ENCODE results near the gene BCAR3.

The BCAR3 gene

DNA sequence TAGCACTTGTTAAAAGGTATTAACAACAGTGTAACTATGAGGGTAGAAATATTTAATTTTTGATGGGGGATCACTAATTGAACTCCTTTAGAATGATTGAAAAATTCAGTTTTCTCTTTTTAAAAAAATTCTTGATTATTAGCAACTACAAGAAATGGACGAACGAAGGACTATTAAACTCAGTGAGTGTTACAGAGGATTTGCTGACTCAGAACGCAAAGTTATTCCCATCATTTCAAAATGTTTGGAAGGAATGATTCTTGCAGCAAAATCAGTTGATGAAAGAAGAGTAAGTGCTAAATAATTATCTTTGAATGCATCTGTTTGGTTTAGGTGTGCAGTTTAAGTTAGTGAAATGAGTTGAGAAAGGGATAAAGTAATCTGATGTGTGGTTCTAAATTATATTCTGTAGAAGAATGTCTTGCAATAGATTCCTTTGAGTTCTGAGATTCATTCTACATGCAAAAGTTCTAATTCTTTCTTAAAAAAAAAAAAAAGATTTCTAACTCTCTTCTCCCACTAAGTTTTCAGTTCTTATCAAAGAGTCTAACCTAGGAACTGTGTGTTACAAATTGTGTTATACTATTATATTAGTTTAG lies 148.8 kb downstream of the BCAR3 start:
- FAIRE-seq = no peak

DNA sequence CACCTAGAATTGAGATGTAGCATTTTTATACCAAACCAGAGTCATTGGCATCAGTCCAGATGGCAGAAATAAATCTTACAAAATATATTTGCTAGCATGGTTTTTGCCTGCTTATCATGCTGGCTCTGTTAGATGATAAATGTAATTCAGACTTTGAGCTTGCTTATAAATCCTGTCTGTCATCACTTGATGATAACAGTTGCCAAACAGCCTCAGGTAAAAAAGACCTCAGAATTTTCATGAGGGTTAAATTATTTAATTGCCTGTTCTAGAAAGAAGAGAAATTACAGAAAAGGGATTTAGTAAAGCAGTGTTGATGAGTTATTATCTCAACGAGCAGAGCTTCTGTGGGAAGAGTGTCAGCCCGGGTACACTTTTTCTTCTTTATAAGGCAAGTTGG lies 150.4 kb downstream of the BCAR3 start:
- no peak for FAIRE-seq

DNA sequence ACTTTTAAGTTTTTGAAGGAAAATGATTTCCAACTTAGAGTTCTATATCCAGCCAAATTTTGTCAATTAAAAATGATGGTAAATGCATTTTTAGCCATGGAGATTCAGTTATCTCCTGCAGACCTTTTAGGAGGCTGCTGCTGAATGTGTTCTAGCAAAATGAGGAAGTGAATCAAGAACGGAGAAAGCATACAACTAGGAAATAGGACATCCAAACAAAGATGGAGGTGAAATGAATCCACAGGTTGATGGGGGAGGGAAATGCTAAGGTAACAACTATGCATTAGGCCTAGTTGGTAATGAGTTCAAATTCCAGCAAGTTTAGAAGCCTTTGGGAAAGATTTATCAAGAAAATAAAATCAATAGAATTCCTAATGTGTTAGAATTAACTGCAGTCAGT lies 153.2 kb downstream of the BCAR3 start:
- no peak for FAIRE-seq

DNA sequence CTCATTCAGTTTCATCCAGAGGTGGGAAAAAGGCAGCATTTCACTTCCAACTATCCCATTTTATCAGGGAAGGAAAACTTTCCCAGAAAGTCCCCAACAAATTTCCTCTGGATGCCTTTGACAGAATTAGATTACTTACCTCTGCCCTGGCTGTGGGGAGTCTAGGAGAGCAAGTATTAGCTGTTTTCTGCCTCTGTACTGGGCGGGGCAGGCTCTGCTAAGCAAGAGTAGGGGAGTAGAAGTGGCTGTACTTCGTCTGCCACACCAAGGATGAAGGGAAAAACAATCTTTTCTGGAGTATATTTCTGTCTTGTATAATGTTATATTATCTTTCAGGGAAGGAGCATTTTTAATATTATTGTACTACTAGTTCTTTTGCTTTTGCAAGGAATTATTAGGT lies 155.2 kb downstream of the BCAR3 start:
- no peak for FAIRE-seq

DNA sequence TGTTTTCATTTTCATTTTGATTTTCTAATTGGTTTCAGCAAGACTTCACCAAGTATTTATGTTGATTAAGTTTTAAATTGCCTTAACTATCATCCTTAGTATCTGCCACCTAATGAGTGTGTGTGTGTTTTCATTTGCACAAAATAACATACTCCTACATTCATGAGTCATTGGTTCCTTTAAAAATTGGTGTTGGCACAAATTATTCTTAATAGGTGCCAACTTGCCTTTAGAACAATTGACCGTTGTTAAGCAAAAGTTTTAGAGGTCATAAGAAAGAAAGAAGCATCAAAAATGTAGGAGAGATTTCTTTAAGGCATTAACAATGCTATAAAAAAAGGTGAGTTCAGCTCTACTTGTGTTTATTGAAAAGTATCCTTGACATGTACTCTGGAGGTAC lies 156.2 kb downstream of the BCAR3 start:
- no peak for FAIRE-seq

DNA sequence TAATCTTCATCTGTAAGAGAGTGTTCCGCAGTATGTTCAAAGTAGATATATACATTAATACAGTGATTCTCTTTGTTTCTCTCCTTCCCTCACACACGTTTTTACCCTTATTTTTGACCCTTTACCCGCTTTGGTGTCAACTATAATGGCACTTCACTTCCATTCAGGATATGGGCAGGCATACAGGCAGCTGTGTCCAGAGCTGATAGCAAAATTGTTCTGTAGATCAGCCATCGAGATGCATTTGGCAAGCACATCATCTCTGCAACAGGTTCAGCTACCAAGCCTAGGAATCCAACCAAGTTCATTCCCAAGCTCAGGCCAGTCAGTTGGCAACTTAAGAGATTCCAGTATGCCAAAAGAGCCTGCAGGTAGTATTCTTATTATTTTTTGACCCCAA lies 158.9 kb downstream of the BCAR3 start:
- FAIRE-seq = no peak

DNA sequence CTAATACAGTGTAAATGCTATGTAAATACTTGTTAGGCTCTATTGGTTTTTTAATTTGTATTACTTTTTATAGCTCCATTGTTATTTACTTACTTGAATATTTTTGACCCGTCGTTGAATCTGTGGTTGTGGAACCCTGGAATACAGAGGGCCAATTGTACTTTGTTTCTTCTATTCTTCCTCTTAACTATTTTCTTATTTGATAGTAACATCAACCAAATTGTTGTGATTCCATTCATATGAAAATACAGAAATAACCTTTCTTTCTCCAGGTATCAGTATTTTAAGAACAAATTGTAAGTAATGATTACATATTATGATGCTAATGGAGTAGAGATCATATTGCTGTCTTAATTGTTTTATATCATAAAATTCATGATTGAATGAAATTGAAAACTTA lies 160.0 kb downstream of the BCAR3 start:
- FAIRE-seq = no peak

DNA sequence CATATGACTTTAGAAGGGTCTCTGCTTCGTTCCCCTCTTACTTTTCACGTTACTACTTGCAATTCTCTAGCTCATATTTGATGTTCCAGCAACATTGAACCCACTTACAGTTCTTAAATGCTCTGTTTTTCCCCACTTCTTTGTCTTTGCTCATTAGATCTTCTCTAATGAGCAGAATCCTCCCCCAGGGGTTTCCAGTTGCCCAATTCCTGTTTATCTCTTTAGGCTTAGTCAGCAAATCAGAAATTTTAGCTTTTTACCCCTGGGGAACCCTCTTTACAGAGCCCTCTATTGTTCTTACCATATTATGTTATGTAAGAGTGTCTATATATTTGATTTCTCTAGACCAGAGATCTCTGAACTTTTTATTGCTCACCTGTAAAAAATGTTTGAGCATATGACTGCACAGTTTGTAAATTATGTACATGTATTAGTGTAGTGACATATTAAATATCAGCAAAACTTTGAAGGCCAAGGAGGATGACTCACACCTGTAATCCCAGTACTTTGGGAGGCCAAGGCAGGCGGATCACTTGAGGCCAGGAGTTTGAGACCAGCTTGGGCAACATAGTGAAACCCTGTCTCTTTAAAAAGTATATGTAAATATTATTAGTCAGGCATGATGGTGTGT lies 162.3 kb downstream of the BCAR3 start:
- FAIRE-seq = no peak

DNA sequence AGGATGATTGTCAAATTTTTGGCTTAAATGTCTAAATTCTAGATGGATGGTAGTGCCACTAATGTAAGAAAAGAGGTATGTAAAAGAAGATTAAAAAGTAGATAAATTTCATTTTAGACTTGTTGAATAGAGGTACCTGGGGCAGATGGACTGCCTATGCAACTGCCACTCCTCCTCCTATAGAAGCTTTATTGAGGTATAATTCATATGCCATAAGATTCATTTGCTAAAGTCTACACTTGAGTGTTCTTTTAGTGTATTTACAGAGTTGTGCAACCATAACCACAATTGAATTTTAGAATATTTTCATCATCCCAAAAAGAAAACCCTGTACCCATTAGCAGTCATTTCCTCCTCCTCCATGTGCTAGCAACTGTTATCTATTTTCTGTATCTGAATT lies 163.1 kb downstream of the BCAR3 start:
- no peak for FAIRE-seq

DNA sequence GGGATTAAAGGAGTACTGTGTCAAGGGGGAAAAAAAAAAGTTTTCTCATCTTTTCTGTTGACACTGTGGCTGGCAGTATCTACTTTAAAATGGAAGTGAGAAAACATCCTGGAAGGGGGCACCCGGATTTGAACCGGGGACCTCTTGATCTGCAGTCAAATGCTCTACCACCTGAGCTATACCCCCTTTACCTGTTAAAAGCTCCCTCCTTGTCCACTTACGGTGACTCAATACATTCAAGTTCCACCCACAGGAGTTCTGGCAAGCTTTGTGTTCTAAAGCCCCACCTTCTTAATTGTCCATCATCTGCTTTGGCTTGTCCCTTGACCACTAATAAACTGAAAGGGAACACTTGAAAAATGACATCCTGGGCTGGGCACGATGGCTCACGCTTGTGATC lies 165.5 kb downstream of the BCAR3 start:
- FAIRE-seq = no peak

Data from A204.1 (cell line).